NCI-H2107 (cell line): Measurements from ENCODE around the gene PFN2.
A peak's percentile ranks its signal among the peaks of the same experiment; 100 is the strongest.
"Not testable (repeated sequence)": the region's sequence is repeated elsewhere in the genome, so short reads cannot be mapped to it uniquely, and the experiment has no call there.

Experiments
- DNase-seq: peaks from one replicate; lab custom pipeline; 2025; lab: John Stamatoyannopoulos, UW

PFN2 gene, protein sequence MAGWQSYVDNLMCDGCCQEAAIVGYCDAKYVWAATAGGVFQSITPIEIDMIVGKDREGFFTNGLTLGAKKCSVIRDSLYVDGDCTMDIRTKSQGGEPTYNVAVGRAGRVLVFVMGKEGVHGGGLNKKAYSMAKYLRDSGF

DNA sequence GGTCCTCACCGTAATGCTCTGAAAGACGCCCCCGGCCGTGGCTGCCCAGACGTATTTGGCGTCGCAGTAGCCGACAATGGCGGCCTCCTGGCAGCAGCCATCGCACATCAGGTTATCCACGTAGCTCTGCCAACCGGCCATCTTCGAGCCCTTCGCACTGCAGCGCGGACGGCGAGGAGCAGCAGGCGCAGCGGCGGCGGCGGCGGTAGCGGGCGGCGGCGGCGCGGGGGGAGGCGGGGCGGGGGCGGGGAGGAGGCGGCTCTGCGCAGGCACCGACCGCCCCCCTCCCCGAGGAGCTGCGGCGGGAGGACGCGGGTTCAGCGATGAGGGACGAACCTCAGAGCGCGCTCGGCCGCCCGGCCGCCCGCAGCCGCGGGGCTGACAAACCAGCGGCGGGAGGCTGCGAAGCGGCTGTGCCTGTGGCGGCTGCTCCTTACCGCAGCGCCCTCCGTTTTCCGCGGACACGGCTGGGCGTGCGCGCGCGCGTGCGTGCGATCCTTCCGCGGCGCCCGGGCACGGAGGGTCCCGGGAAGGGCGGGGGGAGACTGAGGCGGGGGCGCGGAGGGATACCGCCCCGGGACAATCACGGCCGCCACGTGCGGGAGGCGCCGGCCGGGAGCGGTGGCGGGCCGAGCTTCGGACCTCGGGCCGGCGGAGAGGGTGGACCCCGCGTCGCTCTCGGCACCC, at the start of gene PFN2:
Gene PFN2 (minus strand): TSS at position 180 of the 687 bp plus-strand sequence. CDS start 39 bp downstream, at position 141.
- peak; percentile 92 for DNase-seq

DNA sequence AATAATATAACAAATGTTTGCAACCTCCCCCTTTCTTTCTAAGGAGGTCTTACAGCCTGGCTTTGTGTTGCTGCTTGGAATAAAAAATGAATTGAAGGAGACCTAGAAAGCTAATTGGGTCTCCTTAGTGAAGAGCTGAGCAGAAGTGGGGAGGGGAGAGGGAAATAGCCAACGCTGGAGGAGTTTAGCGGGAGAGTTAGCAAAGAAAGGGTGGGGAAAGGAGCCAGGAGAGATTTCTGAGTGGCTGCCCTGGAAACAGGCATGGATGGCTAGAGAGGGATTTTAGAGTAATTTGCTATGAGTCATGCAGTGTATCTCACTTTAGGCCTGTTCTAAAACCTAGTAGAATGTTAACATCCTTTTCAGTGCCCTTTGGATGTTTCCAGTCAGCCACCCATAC, 45.2 kb upstream of the PFN2 start:
- DNase-seq: no peak

DNA sequence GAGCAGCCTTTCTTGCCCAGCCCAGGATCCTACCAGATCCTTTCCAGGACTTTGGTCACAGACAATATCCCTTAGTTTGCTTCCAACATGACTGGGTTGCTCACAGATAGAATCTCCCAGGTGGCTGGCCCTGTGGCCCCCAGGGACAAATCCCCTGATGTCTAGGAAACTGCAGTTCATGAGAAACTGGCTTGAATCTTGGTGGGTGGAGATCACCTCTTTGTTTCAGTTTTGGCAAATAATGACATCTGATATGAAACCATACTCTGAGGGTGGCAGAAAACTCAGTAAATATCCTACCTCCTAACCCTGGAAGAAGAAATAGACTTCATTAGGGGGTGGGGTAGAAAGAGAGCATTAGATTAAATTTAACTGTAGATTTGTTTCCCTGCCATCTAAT, 44.1 kb upstream of the PFN2 start:
- DNase-seq: no peak

DNA sequence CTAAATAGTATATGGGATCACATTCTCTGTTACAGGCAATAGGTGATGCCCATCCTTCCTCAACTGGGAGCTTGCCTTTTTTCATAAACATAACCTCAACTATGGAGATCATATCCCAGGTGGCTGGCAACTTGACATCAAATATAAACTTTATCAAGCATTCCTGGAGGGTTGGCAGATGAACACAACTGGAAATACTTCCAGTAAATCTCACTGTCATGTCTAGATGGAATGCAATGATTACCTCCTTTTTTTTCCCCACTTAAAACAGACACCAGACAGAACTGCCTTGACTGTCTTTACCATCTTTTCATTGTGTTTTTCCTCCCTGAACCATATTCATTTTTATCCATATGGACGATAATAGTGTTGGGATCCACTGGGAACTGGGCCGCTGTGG, 43.1 kb upstream of the PFN2 start:
- DNase-seq: no peak

DNA sequence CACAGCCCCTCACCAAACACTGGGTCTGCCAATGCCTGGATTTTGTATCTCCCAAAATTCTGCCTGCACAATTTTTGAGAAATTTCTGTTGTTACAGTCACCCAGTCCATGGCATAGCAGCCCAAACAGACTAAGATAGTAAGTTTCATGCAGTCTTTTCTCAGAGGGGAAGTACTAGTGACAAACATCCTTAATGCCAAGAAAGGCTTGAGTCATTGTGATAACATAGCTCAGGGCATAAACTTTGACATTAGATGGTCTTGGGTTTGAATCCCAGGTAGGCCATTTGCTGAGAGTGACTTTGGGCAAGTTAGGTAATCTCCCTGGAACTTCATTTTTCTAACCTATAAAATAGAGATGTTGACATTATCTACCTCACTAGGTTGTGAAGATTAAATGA, 36.1 kb upstream of the PFN2 start:
- DNase-seq: no peak

DNA sequence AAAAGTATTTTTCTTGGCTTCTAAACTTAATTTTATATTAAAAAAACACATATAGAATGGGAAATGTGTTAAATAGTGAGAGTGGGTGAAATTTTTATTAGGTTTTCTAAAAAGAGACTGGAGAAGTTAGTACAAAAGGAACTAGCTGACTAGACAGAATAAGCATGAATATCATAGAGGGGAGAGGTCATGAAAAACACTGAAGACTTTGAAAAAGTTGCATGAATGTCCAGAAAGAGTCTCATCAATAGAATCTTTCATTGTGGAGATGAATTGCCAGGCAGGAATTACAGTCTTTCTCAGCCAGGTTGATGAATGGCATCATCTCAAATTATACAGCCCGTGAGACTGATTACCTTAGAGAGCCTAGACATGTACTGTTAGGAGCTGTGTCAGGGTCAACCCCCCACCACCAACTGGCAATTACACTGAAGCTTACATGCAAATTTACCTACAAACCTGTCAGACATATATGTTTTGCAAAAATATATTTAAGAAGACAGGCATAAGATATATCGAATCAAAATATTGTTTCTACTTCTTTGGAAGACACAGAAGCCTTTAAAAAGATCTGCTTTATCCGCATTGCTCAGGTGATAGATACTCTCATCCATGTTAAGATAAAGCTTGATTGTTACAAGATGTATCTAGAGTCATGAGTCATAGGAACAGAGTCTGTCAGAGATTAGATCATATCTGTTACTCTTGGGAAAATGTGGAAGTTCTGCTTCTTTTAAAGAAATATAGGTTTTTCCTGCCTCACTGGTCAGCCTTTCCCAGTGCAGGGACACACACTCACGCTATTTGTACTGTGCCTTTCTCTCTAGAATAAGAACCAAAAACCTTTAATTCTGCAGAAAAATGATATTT, 34.8 kb upstream of the PFN2 start:
- DNase-seq: no peak

DNA sequence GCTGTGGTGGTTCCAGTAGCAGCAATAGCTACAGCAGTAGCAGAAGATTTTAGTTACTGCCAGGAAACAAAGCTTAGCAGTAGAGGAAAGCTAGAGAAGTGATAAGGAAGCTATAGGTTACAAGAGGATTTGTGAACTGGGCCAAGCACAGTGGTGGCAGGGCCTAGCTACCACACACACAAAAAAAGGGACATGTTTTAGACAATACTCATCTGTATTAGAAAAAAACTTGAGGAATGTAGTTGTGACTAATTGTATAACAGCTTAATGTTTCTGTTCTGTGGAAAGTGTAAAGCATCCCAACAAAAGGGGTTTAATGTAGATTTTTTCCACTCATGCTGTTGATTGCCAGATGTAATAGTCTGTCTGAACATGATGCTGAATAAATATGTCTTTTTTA, 29.9 kb upstream of the PFN2 start:
- no peak for DNase-seq

DNA sequence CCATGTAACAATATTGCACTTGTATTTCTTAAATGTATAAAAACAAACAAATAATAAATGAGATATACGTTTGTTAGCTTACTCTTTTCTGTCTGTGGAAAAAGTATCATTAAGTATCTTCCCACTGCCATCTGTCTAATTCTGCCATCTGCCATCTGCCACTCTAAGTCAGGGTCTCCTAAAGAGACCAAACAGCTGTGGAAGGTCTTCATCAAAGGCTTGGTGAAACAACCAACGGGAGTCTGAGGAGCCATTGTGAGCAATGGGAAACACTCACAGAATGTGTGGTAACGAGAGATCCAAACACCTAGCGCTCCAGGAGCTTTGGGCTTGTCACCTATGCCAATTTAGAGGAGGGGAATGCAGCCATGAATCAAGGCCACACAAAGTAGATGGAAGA, 28.7 kb upstream of the PFN2 start:
- no peak for DNase-seq

DNA sequence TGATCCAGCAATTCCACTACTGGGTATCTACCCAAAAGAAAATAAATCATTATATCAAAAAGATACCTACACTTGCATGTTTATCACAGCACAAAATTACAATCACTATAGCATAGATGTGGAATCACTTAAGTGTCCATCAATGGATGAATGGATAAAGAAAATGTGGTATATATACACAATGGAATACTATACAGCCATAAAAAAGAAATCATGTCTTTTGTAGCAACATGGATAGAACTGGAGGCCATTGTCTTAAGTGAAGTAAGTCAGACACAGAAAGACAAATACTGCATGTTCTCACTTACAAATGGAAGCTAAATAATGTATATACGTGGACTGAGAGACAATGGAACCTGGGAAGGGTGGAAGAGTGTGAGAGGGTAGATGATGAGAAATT, 28.3 kb upstream of the PFN2 start:
- DNase-seq: no peak

DNA sequence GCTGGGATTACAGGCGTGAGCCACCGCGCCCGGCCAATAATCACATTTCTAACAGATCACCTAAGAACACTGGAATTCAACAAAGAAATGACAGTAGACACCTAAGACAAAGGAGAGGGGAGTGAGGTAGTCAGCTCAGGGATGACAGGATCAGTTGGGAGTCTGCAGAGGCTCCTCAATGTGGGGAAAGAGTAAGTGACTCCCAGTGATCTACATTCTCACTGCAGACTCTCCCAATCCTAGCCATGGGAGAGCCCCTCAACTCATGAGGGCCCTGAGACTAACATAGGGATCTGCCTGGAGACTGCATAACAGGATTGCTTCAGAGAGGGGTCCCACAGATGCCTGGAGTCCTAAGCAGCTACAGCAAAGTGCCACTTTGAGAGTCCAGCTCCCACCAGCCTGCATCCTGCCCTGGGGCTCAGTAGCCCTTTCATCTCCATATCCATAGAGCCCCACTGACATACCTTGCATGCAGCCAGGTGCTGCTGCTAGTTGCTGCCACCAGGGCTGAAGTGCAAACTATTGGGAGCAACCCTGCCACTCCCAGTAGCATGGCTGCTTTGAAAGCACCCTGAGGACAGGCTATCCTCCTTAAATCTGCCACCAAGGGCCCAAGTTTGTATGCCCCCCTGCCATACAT, 21.8 kb upstream of the PFN2 start:
- DNase-seq: no peak

DNA sequence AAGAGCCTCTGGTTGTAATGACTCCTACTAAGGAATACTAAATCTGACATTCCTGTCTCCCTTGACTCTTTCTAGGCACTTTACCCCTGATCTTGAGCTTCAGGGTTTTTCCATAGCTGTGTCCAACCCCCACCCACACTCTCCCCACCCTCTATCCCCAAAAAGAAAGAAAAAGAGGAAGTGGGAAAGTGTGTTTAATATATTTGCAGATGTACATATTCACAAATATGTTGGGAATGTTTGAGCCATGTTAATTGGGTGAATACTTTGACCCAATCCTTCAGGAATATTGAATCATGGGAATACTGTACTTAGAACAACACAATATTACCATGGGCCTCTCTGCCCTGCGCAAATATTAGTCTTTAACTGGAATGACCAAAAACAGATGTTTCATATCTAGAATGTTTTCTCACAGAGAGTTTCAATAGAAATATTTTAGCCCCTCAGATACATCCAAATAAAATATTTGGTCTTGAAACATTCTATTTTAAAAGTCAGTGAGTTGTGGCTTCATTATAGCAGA, 19.8 kb upstream of the PFN2 start:
- no peak for DNase-seq

DNA sequence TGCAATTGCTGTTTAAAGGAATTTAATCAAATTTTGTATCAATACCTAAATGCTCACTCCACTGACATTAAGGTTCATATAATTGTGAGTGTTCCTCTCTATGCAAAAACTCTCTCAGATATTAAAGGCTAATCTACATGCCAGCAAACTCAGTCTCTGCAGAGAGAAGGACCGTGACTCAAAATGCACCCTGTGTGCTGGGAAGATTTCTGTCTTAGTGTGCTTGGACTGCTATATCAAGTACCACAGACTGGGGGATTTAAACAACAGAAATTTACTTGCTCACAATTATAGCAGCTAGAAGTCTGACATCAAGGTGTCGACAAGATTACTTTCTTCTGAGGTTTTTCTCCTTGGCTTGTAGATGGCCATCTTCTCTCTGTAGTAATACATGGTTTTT, 18.6 kb upstream of the PFN2 start:
- no peak for DNase-seq

DNA sequence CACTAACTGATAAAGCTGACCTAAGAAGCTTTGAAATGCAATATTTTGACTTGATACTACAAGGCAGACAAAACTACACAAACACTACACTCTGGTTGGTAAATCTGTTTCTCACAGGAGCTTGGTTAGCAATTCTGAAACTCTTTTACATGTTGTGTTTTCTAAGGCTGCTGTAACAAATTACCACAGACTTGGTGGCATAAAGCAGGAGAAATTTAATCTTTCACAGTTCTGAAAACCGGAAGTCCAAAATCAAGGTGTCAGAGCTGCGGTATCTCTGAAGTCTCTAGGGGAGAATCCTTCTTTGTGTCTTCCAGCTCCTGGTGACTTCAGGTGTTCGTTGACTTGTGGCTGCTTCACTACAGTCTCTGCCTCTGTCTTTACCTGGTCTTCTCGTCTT, 12.9 kb upstream of the PFN2 start:
- DNase-seq: no peak

DNA sequence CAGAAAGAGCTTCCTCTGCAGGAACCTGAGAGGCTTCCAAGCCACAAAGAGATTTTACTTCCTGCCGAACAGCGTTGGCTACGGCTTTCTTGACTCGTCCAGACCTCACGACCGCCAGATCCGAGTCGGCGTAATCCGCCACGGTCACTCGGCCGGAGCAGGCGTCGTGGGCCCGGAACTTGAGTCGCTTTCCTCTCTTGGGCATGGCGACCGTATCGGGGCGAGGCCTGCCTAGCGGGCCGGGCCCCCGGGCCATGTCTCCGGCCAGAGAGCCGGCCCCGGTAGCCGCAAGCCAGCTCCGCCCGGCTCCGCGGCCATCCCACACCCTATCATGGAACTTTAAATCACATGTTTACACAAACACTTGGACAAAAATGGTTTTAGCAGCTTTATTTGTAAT, 12.4 kb upstream of the PFN2 start:
- not testable (repeated sequence) for DNase-seq

DNA sequence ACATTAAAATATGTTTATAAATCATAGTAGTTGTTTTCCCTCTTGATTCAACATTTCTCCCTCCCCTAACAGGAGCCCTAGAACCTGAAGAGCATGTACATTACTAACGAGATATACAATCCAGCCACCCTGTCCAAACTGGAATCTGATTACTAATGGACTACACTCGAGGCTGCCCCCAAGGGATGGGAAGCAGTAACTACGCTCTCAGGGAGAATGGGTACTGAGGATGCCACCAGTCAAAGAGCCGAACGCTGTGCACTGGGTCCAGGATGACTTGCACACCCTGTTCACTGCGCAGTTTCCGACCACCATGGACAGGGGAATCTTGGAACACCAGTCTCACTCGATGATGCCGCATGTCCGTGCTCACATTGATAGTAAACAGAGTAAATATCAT, 11.3 kb upstream of the PFN2 start:
- DNase-seq: not testable (repeated sequence)

DNA sequence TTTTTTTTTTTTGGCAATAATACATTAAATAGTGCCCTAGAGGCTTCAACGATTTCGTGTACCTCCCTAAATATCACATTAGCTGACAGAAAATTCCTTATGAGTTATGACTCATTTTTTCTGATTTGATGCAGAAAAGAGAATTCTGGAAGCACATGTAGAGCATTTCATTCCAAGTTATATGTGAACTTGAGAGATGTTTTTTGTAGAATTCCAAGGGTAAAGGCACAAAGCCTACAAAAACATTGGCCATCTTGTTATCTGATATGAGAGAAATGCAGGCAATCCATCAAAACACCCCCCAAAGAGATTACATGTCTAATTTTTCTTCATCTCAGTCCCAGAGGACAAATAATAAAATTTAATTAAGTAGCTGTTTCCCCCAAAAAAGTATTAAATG, 6.7 kb upstream of the PFN2 start:
- no peak for DNase-seq

DNA sequence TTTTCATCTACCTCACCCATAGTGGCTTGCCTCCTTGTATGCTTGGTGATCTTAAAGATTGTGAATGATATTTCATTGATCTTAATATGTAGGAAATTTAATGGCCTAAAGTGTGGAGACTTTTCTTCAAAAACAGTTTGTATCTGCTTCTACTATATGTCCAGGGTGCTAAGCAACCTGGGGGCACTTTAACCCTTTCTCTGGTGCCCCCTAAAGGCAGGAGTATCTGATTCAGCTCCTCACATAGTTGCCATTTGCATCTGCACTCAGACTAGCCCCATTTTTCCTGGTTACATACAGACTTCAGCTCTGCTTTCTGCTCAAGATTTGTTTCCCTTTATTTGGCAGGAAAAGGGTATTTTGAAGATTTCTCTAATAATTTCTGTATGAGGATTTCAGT, 5.2 kb upstream of the PFN2 start:
- DNase-seq: no peak

DNA sequence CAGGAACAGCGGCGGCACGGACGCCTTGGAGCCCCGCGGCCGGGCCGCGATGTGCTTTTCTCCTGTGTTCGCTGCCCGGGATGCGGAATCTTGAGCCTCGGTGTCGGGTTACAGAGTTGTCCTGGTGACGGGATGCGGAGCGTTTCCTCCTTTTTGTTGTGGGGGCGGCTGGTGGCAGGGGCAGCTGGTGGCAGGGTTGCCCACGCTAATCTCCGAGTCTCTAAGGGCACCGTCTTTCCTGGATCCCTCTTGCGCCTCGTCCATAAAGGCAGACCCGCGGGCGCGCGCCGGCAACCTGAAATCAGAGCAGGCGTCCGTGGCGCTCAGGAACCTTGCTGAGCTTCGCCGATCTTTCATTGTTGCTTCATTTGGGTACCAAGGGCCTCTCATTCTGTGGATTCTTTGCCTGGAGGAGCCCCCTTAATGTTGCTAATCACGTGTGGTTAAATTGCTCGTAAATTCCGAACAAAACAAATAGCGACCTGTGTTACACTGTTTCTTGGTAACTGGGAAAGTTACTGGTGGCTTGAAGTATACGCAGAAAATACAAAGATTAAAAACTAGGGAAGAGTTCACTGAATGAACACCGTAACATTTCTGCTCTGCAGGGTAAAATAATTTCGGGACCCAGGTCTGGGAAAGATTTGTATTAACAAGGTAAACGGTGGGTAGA, 844 bp upstream of the PFN2 start:
- DNase-seq: peak; percentile 92

DNA sequence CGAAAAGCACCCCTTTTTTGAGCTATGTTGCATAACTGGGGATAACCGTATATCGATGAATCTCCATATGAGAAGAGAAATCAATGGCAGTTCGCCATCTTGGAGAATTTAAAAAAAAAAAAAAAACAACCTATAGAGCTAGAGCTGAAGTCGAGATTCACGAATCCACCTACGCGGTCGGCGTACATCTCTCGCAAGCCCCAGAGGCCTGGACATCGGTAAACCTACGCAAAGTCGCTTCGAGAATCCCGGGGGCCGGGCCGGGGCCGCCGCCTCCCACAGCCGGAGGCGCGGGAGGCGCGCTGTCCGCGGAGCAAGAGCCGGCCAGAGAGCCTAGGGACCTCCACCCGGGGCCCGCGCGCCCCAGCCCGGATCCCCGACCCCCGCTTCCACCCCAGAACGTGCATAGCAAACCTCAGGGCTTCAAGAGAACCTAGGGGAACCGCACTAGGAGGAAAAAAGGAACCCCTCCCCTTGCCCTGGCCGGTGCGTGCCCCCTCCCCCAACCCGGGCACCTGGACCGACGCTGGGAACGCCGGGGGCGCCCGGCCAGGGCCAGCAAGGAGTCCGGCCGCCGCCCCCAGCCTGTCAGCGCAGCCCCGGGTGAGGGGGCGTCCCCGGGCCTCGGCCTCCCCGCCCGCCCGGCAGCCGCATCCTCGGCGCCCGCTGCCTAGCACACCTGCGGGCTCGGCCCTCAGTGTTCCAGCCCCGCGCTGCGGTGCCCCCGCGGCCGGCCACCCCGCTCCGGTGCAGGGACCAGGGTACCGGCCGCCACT, 567 bp downstream of the PFN2 start:
- DNase-seq: peak; percentile 52

DNA sequence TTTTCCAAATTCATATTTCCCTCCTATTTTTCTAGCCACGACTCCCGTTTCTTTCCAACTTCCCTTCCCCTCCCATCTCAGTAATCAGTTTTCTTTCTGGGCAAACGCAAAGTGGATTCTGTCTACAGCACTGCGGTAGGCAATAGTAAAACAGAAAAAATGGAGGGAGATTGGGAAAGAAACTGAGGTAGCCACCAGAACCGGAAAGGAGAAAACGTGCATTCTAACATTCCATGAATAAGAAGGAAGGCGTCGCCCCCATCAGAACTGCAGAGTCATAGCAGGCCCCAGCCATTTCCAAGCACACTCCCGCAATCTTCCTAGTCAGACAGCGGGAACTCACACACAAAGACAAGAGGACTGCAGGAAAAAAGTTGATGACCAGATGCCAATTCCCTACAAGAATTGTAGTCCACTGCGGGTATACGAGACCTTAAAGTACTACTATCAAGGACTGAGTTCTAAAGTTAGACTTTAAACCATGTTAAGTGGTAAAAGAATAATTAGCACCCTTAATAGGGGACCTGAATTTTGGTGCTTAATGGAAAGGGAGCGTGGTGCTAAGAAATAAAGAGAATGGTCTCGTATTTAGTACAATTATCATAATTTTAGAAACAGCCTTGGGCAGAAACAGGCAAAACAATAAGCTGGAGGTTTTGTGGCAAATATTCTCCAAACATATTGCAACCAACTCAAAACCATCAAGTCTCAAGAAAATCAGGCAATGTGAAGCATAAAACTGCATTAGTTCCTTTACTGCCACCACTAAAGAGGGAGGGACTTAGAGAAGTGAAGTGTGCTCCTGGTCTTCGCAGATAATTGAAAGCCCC, 1.4 kb downstream of the PFN2 start:
- DNase-seq: peak; percentile 68
